C4-2B (cell line): ENCODE results near the gene DLGAP1.

Source experiments
- H3K27ac ChIP-seq: fragments of 450-650 bp; 2 replicates; pipeline ENCODE4 v1.5.1; 2017
- CTCF ChIP-seq: fragments of 450-650 bp; conservative IDR thresholded peaks from 2 replicates; pipeline ENCODE4 v1.5.1; 2017; ENCODE audit warnings: mild to moderate bottlenecking
- ZFX ChIP-seq: fragments of 450-650 bp; IDR thresholded peaks from 2 replicates; pipeline ENCODE4 v1.6.1; 2017

Gene DLGAP1

GRCh38 chr18:3855966-3856365 is 599.1 kb downstream of the DLGAP1 start:
- H3K27ac ChIP-seq: no peak overlapping the region
- TF ChIP-seq CTCF: no peak
- no peak for TF ChIP-seq ZFX

GRCh38 chr18:3852321-3852720 is 602.8 kb downstream of the DLGAP1 start:
- TF ChIP-seq ZFX (no peak), CTCF (no peak)

GRCh38 chr18:3851159-3851558 is 603.9 kb downstream of the DLGAP1 start:
- H3K27ac ChIP-seq: no peak overlapping the region
- TF ChIP-seq ZFX: no peak
- TF ChIP-seq CTCF: no peak

More at GRCh38 chr18:3852321-3852720, 602.8 kb downstream of the DLGAP1 start:
- no peak overlapping the region for H3K27ac ChIP-seq

- no peak overlapping the region for H3K27ac ChIP-seq
- TF ChIP-seq ZFX (no peak), CTCF (no peak)
These were observed 606.8 kb downstream of the DLGAP1 start for GRCh38 chr18:3848316-3848715.

- TF ChIP-seq ZFX (no peak), CTCF (no peak)
- H3K27ac ChIP-seq: no peak overlapping the region
These were observed 609.9 kb downstream of the DLGAP1 start for GRCh38 chr18:3845161-3845560.

- no peak for TF ChIP-seq ZFX
- no peak for TF ChIP-seq CTCF
These were observed 612.3 kb downstream of the DLGAP1 start for GRCh38 chr18:3842844-3843243.

GRCh38 chr18:3840766-3841165 is 614.3 kb downstream of the DLGAP1 start:
- H3K27ac ChIP-seq: no peak overlapping the region
- TF ChIP-seq ZFX: no peak
- no peak for TF ChIP-seq CTCF

More at GRCh38 chr18:3842844-3843243, 612.3 kb downstream of the DLGAP1 start:
- H3K27ac ChIP-seq: no peak overlapping the region
